Stimulated activated CD4-positive, alpha-beta T cell treated with anti-CD3 and anti-CD28 coated beads, Interleukin-4, amount 100 ng/mL, for 1 hour (primary cell): Measurements from ENCODE around the gene LILRB1.
"Not testable (repeated sequence)": the region's sequence is repeated elsewhere in the genome, so short reads cannot be mapped to it uniquely, and the experiment has no call there.

ENCODE experiments used
- DNase-seq: peaks from one replicate; pipeline ENCODE4 v3.0.0-alpha.2; 2020

The LILRB1 gene

GRCh38 chr19:54630262-54630661 lies at the start of gene LILRB1:
TSS of gene LILRB1 (plus strand) at chr19:54630484. CDS start at chr19:54631074, 590 bp downstream.
- DNase-seq, result not testable (repeated sequence)

GRCh38 chr19:54586397-54586796 lies 43.9 kb upstream of the LILRB1 start:
- no peak for DNase-seq

- DNase-seq, result no peak
Measured at GRCh38 chr19:54587026-54587425, 43.3 kb upstream of the LILRB1 start.

DNA sequence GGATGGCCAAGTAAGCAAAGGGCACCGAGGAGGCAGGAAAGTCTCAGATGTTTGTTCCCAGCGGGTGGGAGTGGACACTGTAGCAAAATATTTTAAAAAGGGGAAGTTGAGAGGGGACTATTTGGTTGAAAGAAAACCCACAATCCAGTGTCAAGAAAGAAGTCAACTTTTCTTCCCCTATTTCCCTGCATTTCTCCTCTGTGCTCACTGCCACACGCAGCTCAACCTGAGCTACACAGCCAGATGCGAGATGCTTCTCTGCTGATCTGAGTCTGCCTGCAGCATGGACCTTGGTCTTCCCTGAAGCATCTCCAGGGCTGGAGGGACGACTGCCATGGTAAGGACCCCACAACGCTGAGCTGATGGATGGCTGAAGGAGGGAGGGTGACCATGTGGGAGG lies 36.8 kb upstream of the LILRB1 start, which contains the start of gene LILRA1:
LILRA1 (plus strand) TSS at position 188 of the 400 bp plus-strand sequence. CDS start 613 bp downstream, outside the sequence.
- not testable (repeated sequence) for DNase-seq

DNA sequence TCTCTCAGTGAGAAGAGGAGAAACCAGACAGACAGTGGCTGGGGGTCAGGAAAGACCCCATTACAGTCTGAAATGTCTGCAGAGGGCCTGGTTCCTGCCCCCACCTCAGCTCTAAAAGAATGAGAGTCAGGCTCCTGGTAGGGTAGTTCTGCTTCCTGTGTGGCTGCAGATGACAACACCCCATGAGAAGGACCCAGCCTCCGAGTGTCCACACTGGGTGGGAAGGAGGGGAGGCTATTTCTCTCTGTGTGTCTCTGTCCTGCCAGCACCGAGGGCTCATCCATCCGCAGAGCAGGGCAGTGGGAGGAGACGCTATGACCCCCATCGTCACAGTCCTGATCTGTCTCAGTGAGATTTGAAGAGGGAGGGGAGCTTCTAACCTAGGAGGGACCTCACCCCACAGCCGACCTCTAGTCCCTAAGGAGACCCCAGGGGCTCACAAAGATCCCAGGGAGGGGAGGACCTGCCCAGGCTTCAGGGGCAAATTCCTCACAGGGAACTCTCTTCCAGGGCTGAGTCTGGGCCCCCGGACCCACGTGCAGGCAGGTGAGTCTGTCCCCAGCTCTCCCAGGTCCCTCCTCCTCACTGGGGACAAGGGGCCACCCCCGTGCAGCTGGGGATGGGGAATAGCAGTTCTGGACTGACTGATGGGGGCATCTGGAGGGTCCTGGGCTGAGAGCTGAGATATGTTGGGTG lies 36.2 kb upstream of the LILRB1 start:
- DNase-seq, result not testable (repeated sequence)

DNA sequence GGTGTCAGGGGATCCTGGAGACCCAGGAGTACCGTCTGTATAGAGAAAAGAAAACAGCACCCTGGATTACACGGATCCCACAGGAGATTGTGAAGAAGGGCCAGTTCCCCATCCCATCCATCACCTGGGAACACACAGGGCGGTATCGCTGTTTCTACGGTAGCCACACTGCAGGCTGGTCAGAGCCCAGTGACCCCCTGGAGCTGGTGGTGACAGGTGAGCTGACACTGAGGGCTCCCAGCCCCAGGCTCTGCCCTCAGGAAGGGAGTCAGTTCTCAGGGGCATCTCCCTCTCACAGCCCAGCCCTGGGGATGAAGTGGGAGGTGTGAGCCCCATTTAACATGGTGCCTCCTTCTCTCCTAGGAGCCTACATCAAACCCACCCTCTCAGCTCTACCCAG lies 35.5 kb upstream of the LILRB1 start:
- no peak for DNase-seq

GRCh38 chr19:54595680-54596436 lies 34.4 kb upstream of the LILRB1 start:
- DNase-seq, result not testable (repeated sequence)

GRCh38 chr19:54600212-54600611 lies 30.1 kb upstream of the LILRB1 start:
- DNase-seq, result no peak

DNA sequence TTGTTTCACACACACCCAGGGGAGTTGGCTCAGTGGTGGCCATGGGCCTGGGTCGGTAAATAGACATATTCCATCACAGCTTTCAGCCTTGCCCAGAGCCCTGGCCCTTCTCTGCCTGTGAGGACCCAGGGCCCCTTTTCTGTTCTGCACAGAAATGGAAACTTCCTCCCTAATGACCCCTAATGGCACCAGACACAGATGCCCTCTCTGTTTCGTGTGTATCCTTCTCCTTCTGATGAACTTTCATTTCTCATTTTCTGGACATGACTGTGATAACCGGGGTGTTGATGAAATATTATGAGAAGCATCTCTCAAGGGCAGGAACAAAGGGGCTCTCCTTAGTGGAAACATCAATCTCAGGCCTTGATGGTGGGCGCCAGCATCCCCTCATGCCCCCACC lies 24.1 kb upstream of the LILRB1 start:
- no peak for DNase-seq

GRCh38 chr19:54606891-54607784 lies 23.1 kb upstream of the LILRB1 start:
- DNase-seq, result no peak

- DNase-seq, result no peak
Measured at GRCh38 chr19:54607785-54608150, 22.5 kb upstream of the LILRB1 start.

DNA sequence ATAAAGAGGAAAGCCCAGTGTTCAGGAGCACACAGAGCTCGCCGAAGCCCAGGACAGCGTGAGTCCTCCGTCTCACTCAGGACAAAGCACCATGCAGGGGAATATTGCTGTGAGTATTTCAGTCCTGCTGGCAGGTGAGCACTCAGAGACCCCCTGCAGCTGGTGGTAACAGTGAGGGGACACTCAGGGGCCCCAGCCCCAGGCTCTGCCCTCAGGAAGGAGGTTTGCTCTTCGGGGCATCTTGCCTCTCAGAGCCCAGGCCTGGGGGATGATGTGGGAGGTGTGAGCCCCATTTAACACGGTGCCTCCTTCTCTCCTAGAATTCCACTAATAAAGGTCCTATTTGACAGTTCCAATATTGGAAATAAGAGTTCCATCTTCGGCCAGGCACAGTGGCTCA lies 22.1 kb upstream of the LILRB1 start:
- no peak for DNase-seq

DNA sequence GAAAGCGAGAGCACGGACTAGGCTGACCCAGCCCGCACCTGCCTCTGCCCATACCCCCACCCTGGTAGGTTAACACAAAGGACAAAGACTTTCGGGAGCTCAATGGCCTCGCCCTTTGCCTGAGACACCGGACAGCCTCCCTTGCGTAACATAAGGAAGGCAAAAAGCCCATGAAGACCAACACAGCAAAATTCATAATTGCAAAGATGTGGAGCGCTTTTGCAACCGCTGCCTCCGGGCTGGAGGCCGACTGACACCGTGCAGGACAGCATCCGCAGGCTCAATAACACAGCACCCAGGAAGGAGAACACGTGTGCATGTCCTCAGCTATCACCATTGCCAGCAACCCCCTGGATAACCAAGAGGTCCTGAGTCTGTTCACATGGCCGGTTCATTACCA lies 21.5 kb upstream of the LILRB1 start:
- no peak for DNase-seq

- DNase-seq, result no peak
Measured at GRCh38 chr19:54609356-54609791, 20.9 kb upstream of the LILRB1 start.

- DNase-seq, result no peak
Measured at GRCh38 chr19:54612428-54612827, 17.9 kb upstream of the LILRB1 start.

- DNase-seq, result no peak
Measured at GRCh38 chr19:54614726-54615125, 15.6 kb upstream of the LILRB1 start.

DNA sequence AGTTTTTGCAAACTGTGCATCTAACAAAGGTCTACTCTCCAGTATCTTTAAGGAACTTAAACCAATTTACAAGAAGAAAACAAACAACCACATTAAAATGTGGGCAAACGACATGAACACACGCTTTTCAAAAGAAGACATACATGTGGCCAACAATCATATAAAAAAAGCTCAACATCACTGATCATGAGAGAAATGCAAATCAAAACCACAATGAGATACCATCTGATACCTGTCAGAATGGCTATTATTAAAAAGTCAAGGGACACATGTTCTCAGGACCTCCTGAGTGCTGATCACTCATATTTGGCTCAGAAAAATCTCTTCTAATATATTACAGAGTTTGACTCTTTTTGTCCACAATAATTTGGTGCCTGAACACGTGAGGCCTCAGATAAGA lies 14.2 kb upstream of the LILRB1 start:
- no peak for DNase-seq

- no peak for DNase-seq
Measured at GRCh38 chr19:54616821-54617560, 13.3 kb upstream of the LILRB1 start.

DNA sequence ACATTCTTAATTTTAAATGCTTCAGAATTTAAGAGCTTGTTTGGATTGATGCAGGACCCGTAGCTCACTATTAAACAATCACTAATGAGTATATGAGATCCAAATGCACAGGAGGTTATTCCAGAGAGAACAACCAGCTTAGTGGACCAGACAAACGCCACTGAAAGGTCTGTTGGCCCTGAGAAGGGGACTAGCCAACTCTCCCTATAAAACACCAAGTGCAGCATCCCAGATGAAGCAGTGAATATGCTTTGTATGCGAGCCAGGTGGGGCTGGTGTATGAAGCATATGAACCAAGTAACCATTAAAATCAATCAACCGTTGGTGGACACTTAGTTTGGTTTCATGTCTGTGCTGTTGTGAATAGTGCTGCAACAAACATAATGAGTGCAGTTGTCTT lies 9.8 kb upstream of the LILRB1 start:
- DNase-seq, result no peak

- no peak for DNase-seq
Measured at GRCh38 chr19:54622431-54622830, 7.9 kb upstream of the LILRB1 start.

GRCh38 chr19:54624234-54624633 lies 6.0 kb upstream of the LILRB1 start:
- DNase-seq, result not testable (repeated sequence)

GRCh38 chr19:54624934-54625730 lies 5.2 kb upstream of the LILRB1 start:
- not testable (repeated sequence) for DNase-seq
